ENCODE data around the gene MX1. TPM values are rescaled to one million over a fixed set of nuclear protein-coding genes. Genes with fewer than 3 reads are reported as not detected.
A peak's percentile ranks its signal among the peaks of the same experiment; 100 is the strongest.

The MX1 gene
- total RNA-seq, 4 donors from 2014 or later = 27.3 to 82.2 (median 61.9) TPM

GRCh38 chr21:41433566-41433965, 7.5 kb downstream of the MX1 start:
- intact Hi-C loops (cut with DNase I; ENCODE audit: low total_unique reads) = no loop called here
- Histone ChIP-seq H3K4me3 (no peak overlapping the region), H3K27ac (peak overlapping the region; percentile 67 to 83 (median 81)), H3K9me3 (peaks cover 0 to 7% of the 10 kb centered on the region in 2 donors), H3K4me1 (peaks cover 0 to 30% (median 11%) of the 10 kb centered on the region in 4 donors), H3K36me3 (peaks cover 0 to 37% (median 16%) of the 10 kb centered on the region in 4 donors), H3K27me3 (no peaks in the 10 kb centered on the region)
- no peak for DNase-seq
- TF ChIP-seq POLR2A (IDR thresholded peaks at IDR 0.05) (no peak), CTCF (IDR thresholded peaks at IDR 0.05) (no peak), POLR2AphosphoS5 (IDR thresholded peaks at IDR 0.05) (no peak), EP300 (IDR thresholded peaks at IDR 0.05; ENCODE audit: low read depth) (no peak)
- WGBS, 2 donors (ENCODE audit: low coverage in 1 of 2) = 58 to 75% methylated on average over 2 of the region's 2 CpGs
- in situ Hi-C loops (cut with MboI; ENCODE audit: low pct_ligation_motif_present in 1 of 4, low pct_unique_long_range_greater_than_20kb in 1 of 4, low sequenced_read_pairs in 3 of 4) = no loop called here

DNA sequence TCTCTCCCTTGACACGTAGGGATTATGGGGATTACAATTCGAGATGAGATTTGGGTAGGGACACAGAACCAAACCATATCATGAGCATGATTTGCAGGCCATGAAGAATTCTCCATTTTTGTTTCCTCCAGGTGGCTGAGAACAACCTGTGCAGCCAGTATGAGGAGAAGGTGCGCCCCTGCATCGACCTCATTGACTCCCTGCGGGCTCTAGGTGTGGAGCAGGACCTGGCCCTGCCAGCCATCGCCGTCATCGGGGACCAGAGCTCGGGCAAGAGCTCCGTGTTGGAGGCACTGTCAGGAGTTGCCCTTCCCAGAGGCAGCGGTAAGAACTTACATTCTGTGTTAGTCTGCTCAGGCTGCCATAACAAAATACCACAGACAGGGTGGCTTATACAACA, 9.7 kb downstream of the MX1 start:
- peaks cover 0 to 30% (median 11%) of the 10 kb centered on the region in 4 donors for H3K4me1 ChIP-seq
- TF ChIP-seq EP300 (IDR thresholded peaks at IDR 0.05; ENCODE audit: low read depth) (no peak), CTCF (IDR thresholded peaks at IDR 0.05) (no peak), POLR2A (IDR thresholded peaks at IDR 0.05) (no peak), POLR2AphosphoS5 (IDR thresholded peaks at IDR 0.05) (no peak)
- no peak for DNase-seq
- no peak overlapping the region for H3K27ac ChIP-seq
- H3K4me3 ChIP-seq = no peak overlapping the region
- intact Hi-C loops (cut with DNase I; ENCODE audit: low total_unique reads) = no loop called here
- peaks cover 0 to 7% of the 10 kb centered on the region in 2 donors for H3K9me3 ChIP-seq
- 98 to 100% methylated on average over 2 to 11 of the region's 11 CpGs for WGBS, 2 donors (ENCODE audit: low coverage in 1 of 2)
- in situ Hi-C loops (cut with MboI; ENCODE audit: low pct_ligation_motif_present in 1 of 4, low pct_unique_long_range_greater_than_20kb in 1 of 4, low sequenced_read_pairs in 3 of 4) = no loop called here
- peaks cover 0 to 46% (median 16%) of the 10 kb centered on the region in 4 donors for H3K36me3 ChIP-seq
- H3K27me3 ChIP-seq = no peaks in the 10 kb centered on the region

DNA sequence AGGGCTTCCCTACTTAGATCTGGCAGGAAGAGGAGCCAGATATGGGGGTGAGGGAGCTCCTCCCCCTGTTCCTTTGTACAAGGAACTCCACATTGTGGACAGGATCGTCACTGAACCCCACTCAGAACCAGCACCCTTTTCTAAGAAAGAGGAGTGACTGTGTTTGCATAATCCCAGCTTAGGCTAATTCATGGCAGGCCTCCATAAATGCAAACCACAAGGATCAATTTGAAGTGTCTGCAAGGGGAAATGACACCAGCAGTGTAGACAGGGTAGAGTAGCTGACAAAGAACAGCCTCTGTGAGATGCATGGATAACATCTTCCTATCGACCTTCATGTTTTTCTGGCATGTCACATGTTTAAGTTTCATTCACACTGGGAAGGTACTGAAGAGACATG, 11.7 kb downstream of the MX1 start:
- Histone ChIP-seq H3K4me3 (no peak overlapping the region), H3K4me1 (peaks cover 0 to 14% (median 6%) of the 10 kb centered on the region in 4 donors), H3K27me3 (no peaks in the 10 kb centered on the region), H3K27ac (no peak overlapping the region), H3K36me3 (peaks cover 0 to 51% (median 23%) of the 10 kb centered on the region in 4 donors), H3K9me3 (peaks cover 0 to 7% of the 10 kb centered on the region in 2 donors)
- intact Hi-C loops (cut with DNase I; ENCODE audit: low total_unique reads) = no loop called here
- no peak for TF ChIP-seq CTCF (IDR thresholded peaks at IDR 0.05)
- TF ChIP-seq EP300 (IDR thresholded peaks at IDR 0.05; ENCODE audit: low read depth) = no peak
- TF ChIP-seq POLR2A (IDR thresholded peaks at IDR 0.05) = no peak
- no peak for TF ChIP-seq POLR2AphosphoS5 (IDR thresholded peaks at IDR 0.05)
- in situ Hi-C loops (cut with MboI; ENCODE audit: low pct_ligation_motif_present in 1 of 4, low pct_unique_long_range_greater_than_20kb in 1 of 4, low sequenced_read_pairs in 3 of 4) = no loop called here
- WGBS, 2 donors (ENCODE audit: low coverage in 1 of 2) = 57 to 71% methylated on average over 1 to 2 of the region's 2 CpGs
- DNase-seq = no peak

- intact Hi-C loops (cut with DNase I; ENCODE audit: low total_unique reads) = no loop called here
- Histone ChIP-seq H3K27me3 (no peaks in the 10 kb centered on the region), H3K4me1 (peaks cover 0 to 6% (median 3%) of the 10 kb centered on the region in 4 donors), H3K27ac (no peak overlapping the region), H3K4me3 (no peak overlapping the region), H3K36me3 (peaks cover 0 to 57% (median 24%) of the 10 kb centered on the region in 4 donors), H3K9me3 (peaks cover 0 to 7% of the 10 kb centered on the region in 2 donors)
- no peak for DNase-seq
- TF ChIP-seq CTCF (IDR thresholded peaks at IDR 0.05) = no peak
- in situ Hi-C loops (cut with MboI; ENCODE audit: low pct_ligation_motif_present in 1 of 4, low pct_unique_long_range_greater_than_20kb in 1 of 4, low sequenced_read_pairs in 3 of 4) = no loop called here
- 95 to 100% methylated on average over 3 to 13 of the region's 13 CpGs for WGBS, 2 donors (ENCODE audit: low coverage in 1 of 2)
Measured at GRCh38 chr21:41438425-41439113, 12.5 kb downstream of the MX1 start.
